ENCODE measurements around the gene CLSTN2. TPM values are rescaled to one million over a fixed set of nuclear protein-coding genes. Genes with fewer than 3 reads are reported as not detected.

CLSTN2 gene
- total RNA-seq, 1 donor from 2014 or later, result under 0.01 TPM

DNA sequence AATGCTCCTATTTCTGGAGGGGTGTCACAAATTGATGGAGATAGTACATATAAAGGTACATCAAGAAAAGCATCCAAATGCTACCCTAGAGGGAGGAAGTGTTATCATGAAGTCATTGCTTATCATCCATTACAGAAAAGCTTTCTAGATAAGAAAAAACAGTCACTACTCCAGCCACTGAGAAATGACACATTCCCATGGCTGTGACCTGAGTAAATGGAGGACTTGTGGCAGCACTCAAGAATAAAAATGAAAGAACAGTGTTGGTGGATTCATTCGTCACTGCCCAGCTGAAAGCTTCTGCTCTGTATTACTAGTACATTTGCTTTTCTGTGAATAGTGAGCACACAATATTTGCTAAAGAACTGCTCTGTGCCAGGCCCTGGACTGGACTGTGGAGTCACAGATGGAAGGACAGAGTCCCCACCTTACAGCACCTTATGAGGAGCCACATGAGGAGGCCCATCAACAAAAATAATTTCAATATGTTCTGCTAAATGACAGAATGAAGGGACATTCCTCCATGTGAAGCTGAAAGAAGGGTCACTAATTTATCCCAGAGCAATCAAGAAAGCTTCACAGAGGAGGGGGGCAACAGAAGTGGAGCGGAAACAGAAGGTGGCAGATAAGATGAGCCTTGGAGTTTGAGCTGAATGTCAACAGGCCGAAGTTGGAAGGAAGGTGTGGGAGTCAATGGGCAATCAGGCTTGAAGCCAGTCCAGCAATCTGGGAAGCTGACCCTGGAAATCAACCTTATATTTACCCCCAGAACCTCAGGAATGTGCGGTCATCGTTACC lies 399.3 kb downstream of the CLSTN2 start:
- no peak for DNase-seq (ENCODE audit: low read depth, low spot score)

DNA sequence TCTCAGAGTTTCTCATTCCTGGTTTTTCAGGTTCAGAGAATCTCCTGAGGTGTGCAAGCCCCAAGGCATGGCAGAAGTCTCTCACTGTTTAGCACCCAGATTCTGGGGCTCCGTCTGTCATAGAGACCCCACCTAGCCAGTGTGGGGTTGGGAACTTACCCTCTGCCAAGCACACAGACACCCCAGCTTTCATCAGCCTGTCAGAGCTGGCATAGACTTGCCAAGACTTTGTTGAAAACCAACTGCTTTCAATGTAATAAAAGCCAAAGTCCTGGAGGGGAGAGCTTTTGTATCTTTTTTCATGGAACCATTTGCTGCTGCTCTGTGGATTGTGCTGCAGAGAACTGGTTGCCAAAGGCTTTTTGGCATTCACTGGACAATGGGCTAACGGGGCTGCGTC lies 401.5 kb downstream of the CLSTN2 start:
- no peak for DNase-seq (ENCODE audit: low read depth, low spot score)

DNA sequence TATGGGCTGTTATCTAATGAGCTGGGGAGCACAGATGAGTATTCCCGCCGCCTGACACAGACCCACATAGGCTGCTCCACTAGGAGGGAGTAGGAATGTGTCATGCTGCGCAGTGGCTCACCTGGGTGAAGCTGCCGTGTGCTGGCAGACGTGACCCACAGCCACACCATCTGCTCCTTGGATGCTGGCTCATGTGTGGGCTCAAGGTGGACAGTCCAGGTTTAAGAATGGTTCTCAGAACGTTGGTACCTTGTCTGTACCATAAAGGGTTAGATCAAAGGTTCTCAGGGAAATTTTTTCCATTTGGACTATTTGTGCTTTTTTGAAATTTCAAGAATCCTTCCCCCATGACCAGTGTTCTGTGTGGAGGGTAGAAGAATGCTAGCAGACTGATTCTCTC lies 403.9 kb downstream of the CLSTN2 start:
- DNase-seq (ENCODE audit: low read depth, low spot score), result no peak

DNA sequence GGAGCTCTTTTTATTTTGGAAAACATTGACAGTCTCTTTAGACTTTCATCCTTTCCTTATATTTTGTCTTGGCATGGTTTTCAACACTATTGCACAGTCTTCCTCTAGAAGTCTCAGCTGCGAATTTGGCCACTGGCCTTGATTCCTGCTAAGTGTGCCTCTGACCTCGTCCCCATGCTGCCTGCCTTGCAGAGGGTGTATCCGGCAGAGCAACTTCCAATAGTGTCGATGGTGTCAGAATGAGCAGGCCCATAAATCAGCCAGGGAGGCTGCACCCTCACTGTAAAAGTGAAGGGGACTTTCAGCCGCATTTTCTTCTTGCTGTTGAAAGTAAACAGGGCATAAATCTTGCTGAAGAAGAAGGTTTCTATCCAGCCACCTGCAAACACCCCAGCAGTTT lies 406.2 kb downstream of the CLSTN2 start:
- no peak for DNase-seq (ENCODE audit: low read depth, low spot score)

DNA sequence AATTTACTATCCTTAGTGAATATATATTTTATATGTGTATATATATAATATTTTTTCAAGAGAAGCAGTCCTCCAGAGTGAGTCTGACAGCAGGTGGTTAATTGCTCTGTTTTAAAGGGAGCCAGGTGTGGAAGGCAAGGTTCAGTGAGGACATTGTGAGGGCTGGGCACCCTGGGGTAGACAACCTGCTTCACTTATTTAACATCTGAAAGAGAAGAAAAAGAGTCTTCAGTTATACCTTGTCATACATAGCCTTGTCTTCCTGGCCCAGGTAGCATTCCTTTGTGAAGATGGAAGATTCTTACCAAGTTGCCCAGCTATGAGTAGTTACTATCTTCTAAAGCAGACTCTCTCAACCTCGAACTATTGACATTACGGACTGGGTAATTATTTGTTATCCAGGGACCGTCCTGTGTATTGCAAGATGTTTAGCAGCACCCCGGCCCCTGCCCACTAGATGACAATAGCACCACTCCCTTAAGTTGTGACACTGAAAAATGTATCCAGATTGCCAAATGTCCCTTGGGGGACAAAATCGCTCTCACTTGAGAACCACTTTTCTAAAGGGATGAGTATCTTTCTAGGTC lies 406.9 kb downstream of the CLSTN2 start:
- no peak for DNase-seq (ENCODE audit: low read depth, low spot score)

DNA sequence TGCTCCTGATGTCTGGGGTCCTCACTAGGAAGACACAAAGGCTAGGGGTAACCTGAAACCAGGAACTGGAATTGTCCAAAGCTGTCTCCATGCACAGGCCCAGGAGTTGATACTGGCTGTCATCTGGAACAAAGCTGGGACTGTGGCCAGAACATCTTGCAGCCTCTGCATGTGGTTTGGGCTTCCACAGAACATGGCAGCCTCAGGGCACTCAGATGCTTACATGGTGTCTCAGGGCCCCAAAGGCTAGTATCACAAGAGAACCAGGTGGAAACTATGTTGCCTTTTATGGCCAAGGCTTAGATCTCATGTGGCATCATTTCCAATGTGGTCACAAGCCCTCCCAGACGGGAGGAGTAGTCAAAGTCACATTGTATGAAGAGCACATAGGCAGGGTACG lies 407.7 kb downstream of the CLSTN2 start:
- DNase-seq (ENCODE audit: low read depth, low spot score), result no peak

DNA sequence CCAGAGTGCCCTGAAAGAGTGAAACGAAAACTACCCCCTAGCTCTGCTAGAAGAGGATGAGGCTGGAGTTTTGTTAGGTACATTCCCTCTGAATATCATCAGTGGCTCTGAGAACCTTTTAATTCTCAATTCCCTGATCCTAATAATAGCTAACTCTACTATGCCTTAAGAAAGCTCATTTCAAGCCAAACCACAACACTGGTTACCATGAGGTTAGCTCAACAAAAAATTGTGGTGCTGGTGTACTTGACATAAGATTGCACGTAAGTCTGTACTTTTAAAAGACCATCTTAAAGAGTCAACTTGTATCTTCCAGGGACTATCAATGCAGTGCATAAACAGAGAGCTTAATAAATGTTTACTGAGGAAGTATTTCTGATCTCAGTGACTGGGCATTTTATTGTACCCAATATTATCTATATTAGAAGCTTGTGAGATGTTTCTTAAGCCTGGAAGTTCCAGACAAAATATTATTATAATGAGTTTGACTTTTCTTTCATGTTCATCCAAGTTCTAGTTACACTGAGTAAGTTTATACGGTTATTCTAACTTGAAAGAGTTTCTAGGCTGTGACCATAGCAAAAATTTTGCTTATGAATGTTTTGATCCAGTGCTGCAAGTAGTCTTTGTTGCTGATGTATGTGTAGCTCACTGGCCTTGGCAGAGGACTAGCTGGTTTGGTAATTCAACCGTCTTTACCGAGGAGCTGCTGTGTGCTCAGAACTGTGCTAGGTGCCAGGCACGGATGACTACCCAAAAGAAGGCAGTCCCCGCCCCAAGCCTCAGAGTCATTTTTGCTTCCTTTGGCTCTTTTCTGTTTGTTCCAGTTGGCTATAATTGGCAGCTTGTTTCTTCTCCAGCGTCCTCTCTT lies 408.5 kb downstream of the CLSTN2 start:
- DNase-seq (ENCODE audit: low read depth, low spot score), result no peak

DNA sequence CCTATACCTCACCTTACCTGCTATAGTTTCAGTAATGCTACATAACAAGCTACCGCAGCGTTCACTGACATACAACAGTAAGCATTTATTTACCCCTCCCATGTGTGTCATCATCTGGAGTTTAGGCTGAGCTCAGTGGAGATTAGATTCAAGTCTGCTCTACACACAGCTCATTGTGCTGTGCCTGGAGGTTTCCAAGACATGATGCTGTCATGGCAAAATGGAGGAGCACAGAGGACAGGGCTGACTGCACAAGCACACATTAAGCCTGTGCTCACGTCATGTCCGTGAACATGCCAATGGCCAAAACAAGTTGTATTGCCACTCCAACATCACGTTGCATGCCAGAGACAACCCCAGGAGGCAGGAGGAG lies 409.1 kb downstream of the CLSTN2 start:
- DNase-seq (ENCODE audit: low read depth, low spot score), result no peak

DNA sequence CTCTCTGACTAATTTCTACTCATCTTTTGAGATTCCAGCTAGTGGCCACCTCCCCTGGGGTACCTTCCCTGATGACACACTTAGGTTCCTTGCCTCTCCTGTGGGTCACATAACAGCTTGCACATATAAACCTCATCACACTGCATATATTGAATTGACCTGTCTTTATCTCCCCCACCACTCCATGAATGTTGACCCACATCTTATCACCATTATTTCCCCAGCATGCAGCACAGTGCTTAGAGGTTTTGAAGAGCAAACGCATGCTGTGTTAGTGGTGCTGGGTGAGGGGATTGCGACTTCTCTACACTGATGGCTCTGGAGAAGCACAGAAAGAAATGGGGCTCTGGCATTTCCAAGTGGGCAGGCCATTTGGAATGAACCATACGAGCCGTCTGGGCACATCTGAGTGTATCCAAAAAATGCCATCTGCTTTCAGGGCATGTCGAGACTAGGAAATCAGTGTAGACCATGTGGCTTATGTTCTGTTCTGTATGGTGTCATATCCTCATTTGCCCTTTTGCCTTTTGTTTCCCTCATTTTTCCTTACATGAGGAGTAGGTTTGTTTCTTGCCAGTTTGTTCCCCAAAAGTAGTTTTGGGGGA lies 409.7 kb downstream of the CLSTN2 start:
- DNase-seq (ENCODE audit: low read depth, low spot score), result no peak

DNA sequence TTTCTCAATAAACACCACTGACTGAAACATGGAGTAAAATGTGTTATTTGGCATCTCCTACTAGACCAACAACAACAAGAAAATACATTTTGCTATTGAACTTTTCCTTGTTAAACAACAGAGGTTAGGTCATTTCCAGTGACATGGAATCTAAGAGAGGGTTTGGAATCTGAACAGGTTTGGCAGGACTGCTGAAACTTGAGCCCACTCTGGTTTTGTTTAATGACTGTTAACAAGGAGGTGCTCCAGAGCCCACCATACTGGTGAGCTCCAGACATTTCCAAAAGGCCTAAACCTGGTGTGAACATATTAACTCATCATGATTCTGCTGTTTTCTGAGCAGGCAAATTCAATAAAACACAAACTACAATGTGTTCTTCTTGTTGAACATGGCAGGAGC lies 412.2 kb downstream of the CLSTN2 start:
- no peak for DNase-seq (ENCODE audit: low read depth, low spot score)

DNA sequence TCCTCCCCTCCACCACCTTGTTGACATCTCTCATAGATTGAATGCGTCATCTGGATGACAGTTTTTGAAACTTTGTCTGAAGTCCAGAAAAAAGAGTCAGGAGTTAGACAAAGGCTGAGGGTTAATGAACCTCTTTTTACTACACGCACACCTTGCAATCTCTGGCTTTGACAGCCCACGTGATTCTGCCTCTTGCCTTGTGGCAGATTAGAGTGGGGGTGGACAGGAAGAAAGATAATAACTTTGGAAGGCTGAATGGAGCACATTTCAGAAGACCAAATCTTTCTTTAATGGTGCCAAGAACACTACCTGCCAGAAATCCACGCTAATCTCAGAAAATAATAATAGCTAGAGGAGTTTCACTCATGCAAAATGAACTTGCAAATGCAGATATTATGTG lies 415.0 kb downstream of the CLSTN2 start:
- DNase-seq (ENCODE audit: low read depth, low spot score), result no peak

DNA sequence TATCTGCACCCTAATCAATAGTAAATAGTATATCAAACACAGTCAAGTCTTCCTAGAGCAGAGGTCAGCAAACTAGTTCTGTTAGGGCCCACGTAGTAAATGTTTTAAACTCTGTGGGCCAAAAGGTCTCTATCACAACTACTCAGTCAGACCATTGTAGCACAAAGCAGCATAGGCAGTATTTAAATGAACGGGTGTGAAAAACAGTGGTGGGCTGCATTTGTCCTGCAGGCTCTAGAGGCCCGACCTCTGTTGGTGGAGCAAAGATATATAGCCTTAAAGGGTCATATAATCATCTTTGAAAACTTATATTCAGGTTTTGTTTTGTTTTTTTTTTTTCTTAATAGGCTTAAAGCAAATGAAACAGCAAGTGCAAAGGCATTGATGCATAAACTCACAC lies 416.5 kb downstream of the CLSTN2 start:
- no peak for DNase-seq (ENCODE audit: low read depth, low spot score)

DNA sequence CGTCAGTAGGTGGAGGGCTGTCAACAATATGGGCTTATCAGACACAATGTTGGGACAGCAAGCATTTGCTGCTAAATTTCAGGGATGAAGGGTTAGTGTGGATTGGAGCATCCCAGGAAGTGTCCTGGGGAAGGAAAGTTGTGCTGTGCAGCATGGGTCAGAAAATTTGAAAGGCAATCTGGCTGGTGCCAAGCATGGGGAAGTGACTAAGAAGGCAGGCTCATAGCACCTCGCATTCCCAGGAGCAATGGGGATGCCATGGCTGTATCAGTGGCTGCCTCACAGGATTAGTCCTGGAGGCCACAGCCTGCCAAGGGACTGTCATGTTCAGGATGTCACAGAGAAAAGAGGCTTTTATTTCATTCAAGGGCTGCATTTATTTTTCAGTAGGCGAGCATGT lies 420.5 kb downstream of the CLSTN2 start:
- DNase-seq (ENCODE audit: low read depth, low spot score), result no peak

DNA sequence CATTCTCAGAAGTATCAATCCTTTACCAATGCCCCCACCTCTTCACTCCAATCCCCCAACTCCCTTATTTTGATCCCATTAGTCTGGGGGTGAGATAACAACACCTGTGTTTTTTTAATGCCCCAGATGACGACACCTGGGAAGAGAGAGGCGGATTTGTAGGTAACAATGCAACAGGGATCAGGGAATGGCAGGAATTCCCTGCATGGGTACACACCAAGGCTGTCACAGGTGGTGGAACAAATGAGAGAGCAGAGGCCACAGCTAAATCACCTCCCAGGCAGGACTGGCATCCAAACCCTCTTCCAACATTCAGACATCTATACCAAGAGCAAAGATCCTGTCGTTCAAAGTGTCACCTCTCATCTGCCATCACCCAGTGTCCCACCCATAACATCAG lies 423.7 kb downstream of the CLSTN2 start:
- no peak for DNase-seq (ENCODE audit: low read depth, low spot score)

DNA sequence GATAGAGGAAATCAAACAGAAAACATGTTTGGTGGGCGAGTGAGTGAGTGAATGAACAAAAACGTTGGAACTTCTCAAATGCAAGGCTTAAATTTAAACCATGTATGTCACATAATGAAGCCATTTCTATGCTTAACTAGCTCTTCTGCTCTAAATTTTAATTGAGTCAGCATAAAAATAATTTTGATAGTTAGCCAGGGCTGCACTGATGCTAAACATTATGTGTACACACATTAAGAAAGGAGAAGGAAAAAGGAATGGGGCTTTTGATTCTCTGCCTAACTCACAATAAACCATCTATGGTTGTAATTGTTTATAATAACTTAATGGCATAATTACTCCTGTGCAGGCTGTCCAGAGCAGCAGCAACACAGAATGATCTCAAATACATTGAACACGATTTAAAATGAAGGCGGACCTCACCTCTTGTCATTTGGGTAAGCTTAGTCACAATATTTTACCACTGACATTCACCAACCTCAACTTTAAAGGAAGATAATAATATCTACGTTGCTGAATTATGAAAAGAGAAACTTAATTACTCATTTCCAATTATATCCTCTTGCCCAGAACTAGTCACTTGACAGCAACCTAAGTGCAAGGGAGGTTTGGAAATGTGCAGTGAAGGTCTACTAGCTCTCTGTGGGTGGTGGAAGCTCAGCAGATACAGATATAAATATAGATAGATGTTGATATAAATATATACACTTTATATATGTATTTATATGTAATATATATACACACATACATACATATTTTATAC lies 424.4 kb downstream of the CLSTN2 start:
- DNase-seq (ENCODE audit: low read depth, low spot score), result no peak

DNA sequence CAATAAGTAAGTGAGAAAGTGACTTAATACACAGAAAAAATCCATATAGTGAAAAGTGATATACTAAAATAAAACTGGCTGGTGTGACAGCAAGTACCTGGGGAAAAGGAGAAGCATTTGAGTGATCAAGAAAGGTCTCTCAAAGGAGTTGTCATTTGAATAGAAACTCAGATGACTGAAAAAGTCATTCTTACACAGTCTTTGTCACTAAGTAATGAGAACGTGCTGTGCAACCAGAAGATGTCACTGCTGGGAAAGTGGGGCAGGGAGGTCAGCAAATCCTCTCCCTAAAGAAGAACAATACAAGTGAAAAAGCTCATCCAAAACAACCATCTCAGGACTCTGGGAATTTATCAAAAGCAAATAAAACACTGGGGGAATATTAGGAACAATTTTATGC lies 425.3 kb downstream of the CLSTN2 start:
- DNase-seq (ENCODE audit: low read depth, low spot score), result no peak

DNA sequence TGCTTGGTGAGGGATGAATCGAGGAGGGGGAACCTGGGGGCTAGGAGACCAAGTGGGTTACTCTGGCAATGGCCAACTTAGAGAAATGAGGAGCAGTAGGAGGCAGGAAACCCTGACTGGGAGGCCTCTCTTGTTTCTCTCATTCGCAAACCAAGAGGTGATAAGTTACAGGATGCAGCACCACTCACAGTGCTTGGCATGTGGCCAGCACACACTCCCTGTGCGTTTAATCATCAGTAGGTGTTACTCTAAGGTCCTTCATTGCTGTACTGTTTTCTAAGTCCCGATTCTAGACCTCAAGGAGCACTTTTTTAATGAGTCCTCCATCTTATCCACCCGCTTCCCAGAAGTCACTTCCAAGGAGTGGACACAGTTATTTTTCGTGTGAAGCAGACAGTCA lies 428.8 kb downstream of the CLSTN2 start:
- DNase-seq (ENCODE audit: low read depth, low spot score), result no peak

DNA sequence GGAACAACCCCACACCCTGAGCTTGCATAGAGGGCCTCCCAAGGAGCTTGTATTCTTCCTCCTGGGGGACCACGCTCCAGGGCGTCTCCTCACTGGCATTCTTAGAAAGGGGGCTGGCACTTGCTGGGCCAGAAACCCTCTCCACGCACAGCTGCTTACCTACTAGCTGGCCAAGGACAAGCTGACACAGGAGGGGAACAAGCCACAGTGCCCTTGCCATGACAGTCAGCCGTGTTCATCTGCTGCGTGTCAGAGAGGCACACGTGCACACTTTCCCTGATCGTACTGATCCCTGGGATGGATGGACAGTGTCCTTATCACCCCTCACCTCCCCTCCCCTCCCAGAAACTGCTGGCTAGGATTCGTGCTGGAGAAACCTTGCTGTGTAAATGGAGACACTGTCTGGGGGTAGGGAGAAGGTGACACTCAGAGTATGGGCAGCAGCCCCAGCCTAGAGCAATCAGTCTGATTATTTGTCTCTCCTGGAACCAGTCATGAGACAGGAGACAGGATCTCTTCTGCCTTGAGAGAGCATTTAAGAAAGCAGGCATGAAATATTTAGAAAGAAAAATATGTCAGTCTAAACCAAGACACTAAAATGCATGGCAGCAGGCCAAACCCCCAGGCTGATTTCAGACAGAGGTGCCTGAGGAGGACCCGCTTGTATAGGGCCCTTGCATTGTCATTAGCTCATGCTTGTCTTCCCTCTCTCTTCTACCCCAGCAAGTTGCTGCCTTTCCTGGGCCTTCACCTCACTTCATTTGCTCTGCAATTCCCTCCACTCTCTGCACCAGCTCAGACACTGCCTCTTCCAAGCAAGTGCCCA lies 431.1 kb downstream of the CLSTN2 start:
- no peak for DNase-seq (ENCODE audit: low read depth, low spot score)

DNA sequence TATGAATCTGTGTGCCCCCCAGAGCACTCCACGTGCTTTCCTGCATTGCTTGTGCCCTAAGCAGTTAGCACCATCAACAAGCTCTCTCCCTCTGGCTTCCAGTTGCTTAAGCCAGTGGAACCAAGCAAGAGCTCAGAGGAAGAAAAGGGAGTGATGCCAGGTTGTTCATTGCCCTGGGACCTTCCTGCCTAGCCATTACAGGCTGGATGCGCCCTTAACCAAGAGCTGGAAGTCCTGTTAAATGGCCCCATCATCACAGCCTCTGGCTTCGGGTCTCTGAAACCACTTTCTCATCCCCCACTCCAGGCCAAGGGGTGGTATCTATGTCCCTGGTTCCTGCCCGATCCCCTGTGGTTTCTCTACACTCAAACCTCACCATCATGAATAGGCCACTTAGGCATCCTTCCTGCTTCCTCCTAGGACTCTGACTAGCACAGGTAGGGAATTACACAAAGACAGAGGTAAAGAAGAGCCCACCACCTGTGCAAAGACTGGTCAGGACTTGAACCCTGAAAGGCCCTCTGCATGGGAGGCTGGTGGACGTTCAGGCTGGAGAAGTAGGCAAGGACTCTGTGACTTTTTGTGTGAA lies 433.3 kb downstream of the CLSTN2 start:
- no peak for DNase-seq (ENCODE audit: low read depth, low spot score)

DNA sequence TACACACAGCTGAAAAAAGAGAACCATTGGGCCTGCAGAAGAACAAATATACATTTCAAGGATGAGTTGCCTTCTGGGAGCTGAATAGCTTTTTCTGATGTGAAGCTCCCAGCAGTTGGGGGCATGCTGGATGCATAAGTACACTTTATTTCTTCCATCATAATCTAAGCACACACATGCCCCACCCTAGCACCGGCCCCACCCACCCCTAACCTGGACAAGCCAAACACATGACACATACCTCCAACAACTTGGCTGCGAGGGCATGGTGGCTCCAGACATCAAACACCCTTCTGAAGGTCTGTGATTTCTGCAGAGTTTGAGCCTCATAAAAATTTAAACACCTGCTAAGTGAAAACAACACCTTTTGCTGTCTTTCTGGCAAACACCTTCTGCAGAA lies 435.7 kb downstream of the CLSTN2 start:
- no peak for DNase-seq (ENCODE audit: low read depth, low spot score)
